Stimulated activated CD8-positive, alpha-beta memory T cell treated with anti-CD3 and anti-CD28 coated beads, Interleukin-2, amount 100 ng/mL, for 48 hours (primary cell): ENCODE measurements around the gene SEZ6.

Experiments
- DNase-seq, 2 donors: peaks; one replicate each; pipeline ENCODE4 v3.0.0-alpha.2; 2020; ENCODE audit warnings: low read depth in 2 of 2

The SEZ6 gene, protein sequence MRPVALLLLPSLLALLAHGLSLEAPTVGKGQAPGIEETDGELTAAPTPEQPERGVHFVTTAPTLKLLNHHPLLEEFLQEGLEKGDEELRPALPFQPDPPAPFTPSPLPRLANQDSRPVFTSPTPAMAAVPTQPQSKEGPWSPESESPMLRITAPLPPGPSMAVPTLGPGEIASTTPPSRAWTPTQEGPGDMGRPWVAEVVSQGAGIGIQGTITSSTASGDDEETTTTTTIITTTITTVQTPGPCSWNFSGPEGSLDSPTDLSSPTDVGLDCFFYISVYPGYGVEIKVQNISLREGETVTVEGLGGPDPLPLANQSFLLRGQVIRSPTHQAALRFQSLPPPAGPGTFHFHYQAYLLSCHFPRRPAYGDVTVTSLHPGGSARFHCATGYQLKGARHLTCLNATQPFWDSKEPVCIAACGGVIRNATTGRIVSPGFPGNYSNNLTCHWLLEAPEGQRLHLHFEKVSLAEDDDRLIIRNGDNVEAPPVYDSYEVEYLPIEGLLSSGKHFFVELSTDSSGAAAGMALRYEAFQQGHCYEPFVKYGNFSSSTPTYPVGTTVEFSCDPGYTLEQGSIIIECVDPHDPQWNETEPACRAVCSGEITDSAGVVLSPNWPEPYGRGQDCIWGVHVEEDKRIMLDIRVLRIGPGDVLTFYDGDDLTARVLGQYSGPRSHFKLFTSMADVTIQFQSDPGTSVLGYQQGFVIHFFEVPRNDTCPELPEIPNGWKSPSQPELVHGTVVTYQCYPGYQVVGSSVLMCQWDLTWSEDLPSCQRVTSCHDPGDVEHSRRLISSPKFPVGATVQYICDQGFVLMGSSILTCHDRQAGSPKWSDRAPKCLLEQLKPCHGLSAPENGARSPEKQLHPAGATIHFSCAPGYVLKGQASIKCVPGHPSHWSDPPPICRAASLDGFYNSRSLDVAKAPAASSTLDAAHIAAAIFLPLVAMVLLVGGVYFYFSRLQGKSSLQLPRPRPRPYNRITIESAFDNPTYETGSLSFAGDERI

DNA sequence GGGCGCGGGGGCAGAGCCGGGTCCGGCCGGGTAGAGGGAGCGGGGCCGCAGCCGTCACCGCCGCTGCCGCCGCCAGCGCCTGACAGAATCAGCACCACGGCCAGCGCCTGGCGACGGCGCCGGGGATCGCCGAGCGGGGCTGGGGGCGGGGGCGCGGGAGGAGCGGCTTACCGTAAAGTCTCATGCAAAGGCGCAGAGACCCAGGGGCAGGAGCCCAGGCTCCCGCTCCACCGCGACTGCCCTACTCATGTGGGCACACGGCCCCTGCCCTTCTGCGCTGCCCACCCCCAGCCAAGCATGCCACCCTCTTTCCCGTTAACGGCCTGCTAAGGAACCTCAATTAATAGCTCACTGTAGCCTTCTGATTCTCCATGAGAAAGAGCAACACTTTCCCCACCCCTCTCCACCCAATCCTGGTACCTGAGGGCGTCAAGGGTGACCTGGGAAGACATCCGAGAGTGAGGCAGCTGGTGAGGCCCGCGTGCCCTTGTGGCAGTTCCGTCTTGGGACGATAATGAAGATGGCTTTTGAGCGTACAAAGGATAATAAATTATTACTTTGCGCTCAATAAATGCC, at the start of gene SEZ6:
Gene SEZ6, minus strand, starts transcription at position 98 of the 576 bp plus-strand sequence. CDS start 164 bp downstream, outside the sequence.
- DNase-seq = peak; percentile 53 to 56

DNA sequence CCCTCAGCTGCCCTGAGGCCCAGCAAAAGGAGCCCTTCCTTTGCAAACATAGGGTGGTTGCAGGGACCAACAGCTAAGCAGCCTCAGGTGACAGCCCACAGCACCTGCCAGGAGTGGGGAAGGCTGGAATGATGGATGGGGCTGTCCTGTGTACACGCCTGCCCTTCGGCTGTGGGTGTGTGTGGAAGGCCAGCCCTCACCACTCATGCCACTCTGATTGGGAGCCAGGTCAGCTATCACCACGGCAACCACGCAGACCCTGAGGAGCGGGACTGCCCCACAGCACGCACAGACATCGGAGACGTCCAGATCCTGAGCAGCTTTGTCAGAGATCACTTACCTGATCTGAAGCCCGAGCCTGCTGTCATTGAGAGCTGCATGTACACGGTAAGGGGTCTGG, 49.0 kb upstream of the SEZ6 start:
- no peak for DNase-seq

DNA sequence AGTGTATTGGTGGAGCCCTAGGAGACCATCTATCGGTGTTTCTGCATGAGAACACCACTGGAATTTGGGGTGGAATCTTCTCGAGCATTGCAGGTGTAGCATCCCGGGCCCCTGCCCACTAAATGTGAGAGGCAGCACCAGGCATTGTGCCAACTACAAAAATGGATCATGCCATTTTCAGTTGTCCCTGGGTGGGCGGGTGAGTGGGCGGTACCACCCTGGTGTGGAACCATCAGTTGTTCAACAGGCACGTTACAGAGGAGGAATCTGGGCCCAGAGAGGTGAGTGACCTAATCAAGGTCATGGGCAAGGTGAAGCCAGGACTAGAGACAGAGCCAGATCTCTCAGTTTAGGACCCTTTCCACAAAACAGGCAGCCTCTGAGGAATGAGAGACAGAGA, 45.9 kb upstream of the SEZ6 start:
- no peak for DNase-seq

DNA sequence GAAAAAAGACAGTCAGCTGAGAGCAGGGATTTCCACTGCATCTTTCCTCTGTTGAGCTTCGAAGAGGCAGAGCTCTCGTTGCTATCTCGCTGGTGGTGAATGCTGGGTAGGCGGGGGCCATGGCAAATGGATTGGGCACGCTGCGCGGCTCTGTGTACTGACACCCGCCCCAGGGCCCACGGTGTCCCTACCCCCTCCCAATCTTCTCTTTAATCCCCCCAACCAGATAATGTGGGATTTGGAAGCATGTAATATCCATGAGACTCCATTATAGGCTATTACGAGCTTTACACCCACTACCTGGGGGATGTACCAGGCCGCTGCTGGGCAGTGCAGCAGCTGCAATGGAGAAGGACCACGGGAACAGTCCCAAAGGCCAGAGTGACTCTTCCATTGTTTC, 45.4 kb upstream of the SEZ6 start:
- no peak for DNase-seq

DNA sequence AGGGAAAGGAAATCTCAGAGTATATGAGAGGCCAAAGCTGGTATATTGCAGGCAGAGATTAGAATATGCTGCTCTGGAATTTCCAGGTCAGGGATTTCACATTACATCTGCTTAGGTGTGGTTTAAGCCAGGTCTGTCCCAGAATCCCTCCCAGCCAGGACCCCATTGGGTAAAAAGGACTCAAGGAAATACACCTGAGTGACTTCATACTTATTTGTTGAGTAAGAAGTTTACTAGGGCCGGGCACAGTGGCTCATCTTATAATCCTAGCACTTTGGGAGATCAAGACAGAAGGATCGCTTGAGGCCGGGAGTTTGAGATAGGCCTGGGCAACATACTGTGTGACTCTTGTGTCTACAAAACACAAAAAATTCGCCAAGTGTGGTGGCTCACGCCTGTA, 44.3 kb upstream of the SEZ6 start:
- no peak for DNase-seq

DNA sequence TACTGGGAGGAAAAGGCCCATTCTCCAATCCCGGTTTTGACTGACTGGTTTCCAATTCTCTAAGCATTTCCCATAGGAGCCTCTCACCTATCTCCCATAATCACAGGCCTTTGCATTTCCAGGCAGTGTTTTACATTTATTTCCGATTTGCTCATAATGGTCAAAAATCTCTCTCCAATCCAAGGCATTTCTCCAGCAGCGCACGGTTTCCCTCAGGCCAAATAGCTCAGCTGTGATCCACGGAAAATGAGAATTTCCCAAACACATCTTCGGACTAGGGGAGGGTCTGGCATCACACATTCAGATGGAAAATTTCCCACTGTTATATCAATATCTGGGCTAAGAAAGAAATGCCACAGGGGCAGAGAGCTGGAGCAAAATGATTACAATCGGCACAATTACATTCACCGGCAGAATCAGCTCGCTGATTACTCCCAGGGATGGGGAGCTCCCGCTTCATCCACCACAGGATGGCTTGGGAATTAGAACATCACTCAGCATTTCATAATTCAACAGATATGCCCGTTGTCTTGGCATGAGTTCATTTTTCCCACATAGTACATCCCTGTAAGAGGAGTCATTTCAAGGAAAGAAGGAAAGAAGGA, 43.8 kb upstream of the SEZ6 start:
- DNase-seq = no peak

DNA sequence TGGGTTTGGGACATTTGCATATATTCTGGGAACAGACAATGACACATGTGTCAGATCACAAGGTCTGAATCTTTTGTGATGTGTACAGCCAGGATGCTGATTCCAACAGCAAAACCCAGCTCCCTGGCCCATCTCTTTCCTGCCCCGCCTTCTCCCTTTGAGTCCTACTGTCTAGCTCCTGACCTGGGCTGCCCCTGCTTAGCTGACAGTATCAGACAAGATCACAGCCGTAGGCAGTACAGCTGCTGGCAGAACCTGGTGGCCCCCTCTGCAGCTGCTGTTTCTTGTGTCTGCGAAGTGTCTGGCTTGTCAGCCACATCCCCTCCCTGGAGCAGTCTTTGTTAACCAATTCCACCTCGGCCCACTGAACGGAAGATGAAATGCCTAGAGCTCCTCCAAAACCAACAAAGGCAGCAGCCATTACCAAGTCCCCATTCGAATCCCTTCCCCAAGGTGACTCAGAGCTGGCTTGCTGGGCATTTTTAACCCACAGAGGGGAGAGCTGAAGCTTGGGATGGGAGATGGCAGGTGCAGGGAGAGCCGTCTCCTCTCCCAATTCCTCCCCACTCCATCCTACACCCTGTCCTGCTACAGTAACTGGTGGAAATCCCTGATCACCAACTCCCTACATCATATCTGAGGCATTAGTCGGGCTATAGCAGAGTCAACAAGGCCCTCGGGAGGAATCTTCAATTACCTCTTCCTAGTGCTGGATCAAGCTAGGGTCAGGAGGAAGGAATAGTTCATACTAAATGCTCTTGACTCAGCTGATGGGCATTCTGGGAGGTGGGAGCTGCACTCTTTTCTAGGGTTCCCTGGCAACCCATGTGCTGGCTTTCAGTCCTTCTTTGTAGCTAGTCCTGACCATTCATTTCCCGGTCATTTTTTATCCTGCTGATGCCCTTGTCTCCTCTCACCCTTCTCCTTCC, 42.9 kb upstream of the SEZ6 start:
- DNase-seq = no peak

DNA sequence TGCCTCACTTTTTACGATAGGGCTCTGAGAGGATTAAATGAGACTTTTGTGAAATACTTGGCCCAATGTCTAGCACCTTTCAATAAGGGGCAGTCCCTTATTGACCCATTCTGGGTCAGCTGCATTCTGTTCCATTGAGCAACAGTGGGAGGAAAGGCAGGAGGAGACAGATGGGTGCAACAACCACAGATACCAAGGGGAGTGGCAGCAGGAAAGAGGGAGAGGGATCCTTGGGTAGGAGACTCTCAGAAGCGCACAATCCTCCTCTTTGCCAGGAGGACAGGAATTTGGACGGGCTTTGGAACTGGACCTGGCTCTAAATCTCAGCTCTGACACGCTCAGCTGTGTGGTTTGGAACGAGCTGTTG, 40.6 kb upstream of the SEZ6 start:
- no peak for DNase-seq

DNA sequence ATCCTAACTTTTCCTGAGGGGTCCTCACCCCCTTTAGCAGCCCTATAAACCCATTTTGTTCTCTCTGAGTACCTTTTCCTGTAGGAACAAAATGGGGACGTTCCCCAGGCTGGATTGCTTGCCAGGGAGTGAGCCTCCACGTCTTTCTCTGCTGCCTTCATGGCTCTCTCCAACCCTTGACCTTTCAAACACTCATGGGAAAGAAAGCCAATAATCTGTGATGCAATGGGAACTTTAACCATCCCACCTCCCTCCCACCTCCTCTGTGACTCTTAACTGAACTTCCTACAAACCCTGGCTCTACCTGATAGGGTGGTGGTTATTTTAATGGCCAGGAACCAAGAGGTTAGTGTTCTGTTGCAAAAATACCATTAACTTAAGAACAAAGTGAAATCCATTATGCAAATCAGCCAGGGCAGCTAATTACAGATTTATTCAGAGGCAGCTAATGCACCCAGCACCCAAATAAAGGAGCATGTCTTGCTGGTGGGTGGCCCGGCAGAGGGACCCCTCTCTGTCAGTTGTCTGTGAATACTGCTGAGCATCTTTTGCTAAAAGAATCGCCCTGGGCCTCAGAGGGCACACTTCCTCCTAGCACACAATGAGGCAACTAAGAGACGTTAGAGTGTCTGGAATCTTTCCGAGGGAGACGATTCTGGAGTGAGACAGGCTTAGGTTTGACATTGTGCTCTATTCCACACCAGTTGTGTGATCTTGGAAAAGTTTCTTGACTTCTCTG, 40.1 kb upstream of the SEZ6 start:
- DNase-seq = no peak

DNA sequence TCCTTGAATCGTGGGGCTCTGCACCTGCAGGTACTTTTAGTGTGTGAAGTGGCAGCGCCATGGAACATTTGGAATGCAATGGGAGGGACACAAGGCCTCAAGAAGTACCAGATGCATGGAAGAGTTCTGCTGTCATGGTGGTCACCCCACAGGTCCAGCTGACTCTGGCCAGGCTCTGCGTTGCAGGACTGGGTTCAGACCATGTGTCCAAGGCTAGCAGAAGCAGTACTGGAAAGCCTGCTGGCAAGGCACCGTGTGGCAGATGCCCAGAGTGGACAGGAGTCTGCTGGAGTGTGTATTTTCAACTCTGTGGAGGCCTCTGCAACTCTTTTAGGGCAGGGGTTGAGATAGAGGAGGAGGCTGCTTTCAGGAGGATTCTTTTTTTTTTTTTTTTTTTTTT, 39.2 kb upstream of the SEZ6 start:
- no peak for DNase-seq

DNA sequence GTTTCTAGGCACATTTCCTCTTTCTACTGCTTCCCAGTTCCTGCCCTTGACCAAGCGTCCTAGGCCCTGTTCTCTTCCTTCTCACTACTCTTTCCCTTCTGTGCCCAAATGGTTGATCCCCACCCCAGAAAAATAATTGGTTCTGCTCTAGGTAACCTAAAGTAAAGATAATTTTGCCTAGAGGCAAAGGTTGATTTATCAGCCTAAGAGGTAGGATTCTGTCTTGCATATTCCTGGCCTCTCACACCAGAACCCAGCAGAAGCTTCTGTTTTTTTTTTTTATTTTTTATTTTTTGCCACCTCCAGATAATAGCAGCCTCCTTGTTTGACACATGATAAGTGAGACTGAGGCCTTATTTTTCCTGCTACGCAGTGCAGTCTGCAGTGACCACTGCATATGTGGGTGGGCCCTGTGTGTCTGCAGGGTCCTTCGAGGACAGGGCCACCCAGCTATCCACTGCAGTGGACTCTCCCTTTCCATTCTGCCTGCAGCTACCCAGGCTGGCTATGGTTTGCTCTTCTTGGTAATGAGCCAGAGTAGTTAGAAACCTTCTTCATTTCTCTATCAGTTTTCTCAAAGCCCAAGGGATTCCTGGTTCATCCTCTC, 37.8 kb upstream of the SEZ6 start:
- DNase-seq = no peak

DNA sequence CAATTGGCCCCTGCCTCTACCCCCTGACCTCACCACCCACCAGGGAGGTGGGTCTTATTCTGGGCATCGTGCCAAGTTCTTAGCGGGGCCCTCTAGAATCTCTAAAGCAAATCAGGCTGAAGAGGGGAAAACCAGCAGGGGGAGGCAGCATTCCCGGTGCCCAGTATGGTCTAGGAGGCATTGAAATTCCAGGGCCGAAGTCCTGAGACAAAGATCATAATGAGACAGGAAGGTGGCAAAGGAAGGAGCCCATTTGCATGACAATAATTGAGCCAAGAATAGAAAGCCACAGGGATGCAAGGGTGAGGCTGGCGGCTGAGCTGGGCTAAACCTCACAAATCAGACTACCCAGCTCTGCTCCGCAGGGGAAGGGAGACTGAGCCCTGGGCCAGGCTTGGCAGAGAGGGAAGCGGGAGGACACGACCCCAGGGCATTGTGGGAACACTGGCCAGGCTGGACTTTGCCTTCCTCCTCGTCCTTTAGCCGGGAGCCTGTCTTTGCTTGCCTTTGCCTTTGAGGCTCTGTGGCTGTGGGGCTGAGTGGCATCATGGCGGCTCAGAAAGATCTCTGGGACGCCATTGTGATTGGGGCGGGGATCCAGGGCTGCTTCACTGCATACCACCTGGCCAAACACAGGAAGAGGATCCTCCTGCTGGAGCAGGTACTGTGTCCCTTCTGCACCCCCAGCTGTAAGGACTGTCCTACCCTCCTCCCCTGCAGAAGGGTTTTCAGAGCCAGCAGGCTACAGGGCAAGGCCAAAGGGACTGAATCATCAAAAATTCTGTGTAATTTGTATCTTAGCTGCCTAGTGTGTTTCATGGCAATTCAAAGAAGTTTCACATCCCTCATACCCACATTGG, 37.1 kb upstream of the SEZ6 start, which contains the start of gene PIPOX:
Gene PIPOX, plus strand, starts transcription at position 463 of the 860 bp plus-strand sequence. Its CDS starts 85 bp downstream, at position 548.
- no peak for DNase-seq

DNA sequence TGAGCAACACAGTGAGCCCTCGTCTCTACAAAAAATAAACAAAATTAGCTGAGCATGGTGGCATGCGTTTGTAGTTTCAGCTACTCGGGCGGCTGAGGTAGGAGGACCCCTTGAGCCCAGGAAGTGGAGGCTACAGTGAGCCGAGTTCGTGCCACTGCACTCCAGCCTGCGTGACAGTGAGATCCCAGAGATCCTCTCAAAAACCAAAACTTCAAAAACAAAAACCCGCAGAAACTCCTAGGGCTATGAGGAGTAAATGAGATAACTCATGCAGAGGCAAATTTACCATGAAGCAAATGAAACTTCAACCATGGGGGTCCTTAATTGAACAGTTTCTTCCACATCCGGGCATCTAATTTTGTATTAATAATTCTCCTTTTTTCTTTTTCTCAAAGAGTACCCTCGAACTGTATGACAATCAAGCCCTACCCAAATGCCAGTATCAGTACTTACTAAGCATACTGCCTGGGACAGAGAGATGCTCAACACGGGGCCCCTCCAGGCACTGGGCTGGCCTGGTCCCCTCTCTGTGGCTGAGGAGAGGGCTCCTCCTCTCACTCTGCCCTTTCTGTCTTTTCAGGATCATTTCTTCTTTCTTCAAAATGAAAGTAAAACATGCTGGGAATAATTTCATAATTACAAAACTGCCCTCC, 36.3 kb upstream of the SEZ6 start:
- DNase-seq = no peak

DNA sequence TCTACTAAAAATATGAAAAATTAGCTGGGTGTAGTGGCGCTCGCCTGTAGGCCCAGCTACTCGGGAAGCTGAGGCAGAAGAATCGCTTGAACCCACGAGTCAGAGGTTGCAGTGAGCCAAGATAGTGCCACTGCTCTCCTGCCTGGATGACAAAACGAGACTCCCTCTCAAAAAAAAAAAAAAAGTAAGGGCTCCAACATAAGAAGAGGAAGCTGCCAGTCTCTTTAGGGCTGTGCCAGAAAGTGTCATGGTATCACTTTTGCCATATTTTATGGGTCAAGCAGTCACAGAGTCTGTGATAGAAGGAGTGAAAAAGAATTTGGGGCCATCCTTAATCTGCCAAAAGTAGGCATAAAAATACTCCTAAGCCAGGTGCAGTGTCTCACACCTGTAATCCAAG, 35.7 kb upstream of the SEZ6 start:
- DNase-seq = no peak

DNA sequence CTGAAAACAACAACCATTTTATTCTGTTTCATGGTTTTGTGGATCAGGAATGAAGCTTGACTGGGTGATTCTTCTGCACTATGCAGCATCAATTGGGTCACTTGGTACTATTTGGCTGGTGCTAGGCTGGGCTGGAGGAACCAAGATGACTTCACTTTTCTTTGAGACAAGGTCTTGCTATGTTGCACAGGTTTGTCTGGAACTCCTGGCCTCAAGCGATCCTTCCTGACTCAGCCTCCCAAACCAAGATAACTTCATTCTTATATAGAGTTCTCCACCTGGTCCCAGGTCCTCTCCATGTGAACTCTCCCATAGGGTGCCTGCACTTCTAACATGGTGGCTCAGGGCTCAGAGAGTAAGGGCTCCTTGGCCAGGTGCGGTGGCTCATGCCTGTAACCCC, 35.3 kb upstream of the SEZ6 start:
- DNase-seq = no peak

DNA sequence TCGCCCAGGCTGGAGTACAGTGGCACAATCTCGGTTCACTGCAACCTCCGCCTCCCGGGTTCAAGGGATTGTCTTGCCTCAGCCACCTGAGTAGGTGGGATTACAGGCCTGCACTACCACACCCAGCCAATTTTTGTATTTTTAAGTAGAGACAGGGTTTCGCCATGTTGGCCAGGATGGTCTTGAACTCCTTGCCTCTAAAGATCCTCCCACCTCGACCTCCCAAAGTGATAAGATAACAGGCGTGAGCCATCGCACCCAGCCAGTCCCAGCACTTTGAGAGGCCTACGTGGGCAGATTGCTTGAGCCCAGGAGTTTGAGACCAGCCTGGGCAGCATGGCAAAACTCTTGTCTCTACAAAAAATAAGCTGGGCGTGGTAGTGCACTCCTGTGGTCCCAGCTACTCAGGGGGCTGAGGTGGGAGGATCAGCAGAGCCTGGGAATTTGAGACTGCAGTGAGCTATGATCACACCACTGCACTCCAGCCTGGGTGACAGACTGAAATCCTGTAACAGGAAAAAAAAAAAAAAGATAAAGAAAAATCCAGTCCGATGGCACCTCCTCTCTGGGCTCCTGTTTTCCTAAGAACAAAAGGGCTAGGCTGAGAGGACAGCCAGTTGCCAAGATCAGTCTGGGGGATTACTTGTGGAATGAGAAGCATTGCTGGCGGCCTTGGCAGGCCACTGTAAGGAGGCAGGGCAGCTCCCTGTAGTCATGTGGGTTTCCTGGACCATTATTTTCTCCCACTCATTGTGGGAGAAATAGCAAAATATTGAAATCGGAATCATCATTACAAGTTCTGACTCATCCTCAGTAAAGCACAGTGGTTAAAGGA, 34.1 kb upstream of the SEZ6 start:
- no peak for DNase-seq

DNA sequence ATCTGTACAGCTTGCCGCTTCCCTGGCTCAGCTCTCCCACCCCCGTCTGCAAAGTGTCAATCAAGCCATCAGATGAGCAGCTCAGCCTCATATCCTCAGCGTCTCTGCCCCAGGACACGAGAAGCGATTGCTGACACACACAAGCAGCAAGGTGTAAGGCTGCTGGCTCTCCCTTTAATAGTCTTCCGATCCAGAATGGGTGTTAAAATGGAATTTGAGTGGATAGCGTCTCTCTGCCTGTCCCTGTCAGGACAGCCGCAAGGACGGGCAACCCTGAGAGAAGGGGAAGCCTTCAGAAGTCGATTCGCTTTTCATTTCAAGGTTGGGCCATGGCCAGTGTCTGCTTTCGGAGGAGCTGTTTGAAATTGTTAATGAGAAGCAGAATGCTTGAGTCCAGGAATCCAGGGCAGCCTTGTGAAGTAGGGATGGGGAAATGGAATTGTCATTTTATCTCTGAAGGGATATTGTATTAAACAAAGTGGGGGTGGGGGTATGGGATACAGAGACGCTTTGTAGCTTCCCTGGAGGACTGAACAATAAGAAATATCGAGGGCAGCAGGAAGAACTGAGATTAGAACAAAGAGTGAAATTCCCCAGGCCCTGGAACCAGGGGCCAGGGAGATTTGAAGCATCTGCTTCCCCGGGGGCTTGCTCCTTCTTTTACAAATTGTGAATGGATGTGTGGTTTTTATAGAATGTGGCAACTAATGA, 32.4 kb upstream of the SEZ6 start:
- DNase-seq = no peak
